NCI-H187 treated with DMSO at 0.1 percent for 48 hours (cell line): ENCODE measurements around the gene SRGAP2B.
"Not testable (repeated sequence)": the region's sequence is repeated elsewhere in the genome, so short reads cannot be mapped to it uniquely, and the experiment has no call there.

Experiments
- DNase-seq: peaks from one replicate; lab custom pipeline; 2025; lab: John Stamatoyannopoulos, UW

SRGAP2B gene

DNA sequence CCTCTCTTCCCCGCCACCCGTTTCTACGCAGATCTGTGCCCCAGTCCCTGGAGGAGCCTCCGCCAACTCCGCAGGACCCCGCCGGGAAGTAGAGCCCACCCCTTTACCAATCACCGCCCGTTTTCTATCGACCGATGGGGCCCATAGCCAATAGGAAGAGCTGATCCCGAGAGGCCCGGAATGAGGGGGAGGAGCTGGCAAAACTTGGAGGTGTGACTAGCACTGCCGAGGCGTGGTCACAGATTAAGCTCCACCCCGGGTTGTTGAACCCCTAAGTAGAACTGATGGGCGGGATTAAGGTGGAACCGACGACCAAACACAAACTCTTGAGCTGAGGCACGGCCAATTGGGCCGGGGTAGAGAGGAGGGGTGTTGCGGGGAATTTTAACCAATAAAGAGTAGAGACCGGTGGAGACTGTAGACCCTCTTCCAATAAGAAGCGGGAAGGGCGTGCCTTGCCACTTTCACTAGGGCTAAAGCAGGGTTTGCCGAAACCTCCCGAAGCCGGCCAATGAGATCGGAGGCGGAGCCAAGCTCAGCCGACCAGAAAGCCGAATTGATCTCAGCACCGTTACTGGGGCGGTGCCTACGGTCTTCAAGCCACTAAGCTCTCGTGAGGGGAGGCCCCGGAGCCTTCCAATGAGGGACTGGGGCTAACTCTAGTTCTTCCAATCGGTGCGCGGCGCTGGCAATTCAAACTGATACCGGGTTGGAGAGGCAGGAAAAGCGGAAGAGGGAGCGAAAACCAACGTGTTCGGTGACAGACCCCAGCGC lies at the start of gene SRGAP2B, which contains the start of gene FAM72D:
TSS of gene SRGAP2B (minus strand) at position 45 of the 774 bp plus-strand sequence. CDS start 2,427 bp downstream, outside the sequence.
TSS of gene FAM72D (plus strand) at position 691 of the 774 bp plus-strand sequence. CDS start 874 bp downstream, outside the sequence.
- not testable (repeated sequence) for DNase-seq

DNA sequence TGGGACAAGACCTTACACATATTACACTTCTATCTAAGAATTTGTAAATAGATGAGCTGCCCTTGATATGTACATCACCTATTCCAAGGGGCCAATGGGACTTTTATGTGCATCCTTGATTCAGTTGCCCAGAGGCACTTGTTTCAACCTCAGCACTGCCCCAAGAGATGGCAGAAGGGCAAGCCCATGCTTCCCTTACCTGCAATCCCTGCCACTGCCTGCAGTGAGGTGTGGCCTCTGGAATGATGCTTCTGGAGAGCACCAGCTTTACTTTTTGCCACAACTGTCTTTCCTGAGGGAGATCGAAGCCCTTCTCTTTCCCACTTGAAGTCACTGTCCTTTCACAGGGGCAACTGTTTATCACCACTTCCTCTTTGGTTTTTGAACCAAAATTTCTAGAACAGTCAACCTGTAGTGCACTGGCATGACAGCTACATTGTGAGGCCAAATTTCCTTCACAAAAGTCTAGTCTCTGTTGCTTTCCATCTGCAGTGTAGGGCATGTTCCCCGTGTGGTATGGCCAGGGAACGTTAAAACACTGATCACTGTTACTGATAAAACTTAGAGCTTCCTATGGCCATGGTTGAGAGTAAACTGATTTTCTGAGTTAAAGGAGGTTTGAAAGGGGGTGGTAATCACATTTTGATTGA lies 49.3 kb upstream of the SRGAP2B start:
- not testable (repeated sequence) for DNase-seq

DNA sequence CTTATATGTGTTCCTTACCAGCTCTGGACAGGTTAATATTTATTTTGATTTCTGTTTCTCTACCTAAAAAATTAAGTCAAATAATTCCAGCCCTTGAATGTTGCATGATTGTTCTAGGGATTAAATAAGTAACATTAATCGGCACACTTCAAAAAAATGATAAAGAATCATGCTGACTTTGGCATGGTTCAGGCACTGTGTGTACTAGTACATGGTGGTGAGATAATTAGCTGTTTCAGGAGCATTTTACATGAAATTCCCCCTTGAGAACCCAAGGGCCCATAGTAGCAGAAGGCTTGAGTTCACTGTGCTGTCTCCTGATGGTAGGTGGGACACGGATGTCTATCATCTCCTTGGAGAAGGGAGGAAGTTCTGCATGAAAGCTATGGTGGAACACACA lies 45.4 kb upstream of the SRGAP2B start:
- not testable (repeated sequence) for DNase-seq

DNA sequence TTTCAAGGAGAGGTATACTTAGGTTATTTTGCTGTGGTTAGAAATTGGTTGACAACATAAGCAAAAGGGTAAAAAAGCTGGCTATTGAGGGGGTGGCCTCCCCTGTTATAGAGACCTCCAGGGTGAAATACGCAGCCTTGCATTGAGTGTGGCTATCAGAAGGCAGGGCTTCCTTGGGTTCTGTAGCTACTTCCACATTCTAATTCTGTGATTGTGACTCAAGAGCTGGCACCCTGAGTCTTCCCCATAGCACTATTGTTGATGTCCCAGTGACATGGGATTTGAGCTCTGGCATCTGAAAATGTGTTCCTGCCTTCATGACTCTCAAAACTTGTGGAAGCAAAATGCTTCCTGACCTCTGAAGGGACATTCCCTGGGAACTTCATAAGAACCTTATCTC lies 39.3 kb upstream of the SRGAP2B start:
- DNase-seq: not testable (repeated sequence)

DNA sequence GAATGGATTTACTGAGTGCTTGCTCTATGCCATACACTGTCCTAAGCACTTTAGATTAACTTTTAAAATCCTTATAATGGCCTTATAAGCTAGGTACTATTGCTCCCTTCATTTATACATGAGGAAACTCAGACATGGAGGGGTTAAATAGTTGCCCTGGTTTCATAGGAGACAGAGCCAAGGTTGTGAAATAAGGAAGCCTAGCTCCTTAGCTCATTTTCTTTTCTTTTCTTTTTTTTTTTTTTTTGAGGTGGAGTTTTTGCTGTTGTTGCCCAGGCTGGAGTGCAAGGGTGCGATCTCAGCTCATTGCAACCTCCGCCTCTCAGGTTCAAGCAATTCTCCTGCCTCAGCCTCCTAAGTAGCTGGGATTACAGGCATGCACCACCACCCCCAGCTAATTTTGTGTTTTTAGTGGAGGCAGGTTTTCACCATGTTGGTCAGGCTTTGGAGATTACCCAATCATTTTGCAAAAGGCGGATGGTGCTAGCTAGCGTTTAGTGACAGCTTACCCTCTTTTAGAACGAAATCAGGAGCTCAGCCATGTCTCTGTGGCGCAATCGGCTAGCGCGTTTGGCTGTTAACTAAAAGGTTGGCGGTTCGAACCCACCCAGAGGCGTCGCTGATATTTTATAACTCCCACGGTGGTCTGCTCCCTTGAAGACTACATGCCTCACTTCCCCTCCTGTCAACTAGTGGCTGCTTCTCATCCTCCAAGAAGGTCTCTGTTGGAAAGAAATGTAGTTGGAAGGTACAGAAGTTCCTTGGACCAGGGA lies 33.8 kb upstream of the SRGAP2B start:
- DNase-seq: not testable (repeated sequence)

DNA sequence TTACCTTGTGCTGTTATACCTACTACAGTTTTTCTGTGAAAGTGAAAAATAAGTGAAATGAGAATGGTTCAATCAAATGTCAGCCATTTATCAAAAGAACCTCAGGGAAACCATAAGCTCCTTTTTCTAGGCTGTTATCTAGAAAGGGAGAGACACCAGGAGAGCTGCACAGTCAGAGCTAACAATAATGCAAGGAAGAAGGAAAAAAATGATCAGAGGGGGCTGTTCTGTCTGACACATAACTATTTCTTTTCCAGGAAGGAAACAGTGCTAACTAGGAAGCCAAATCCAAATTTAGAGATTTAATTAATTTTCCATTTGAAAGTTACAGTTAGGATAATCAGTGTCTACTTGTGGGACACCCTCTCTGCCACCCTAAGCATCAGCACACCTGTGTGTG lies 32.0 kb upstream of the SRGAP2B start:
- DNase-seq: not testable (repeated sequence)

DNA sequence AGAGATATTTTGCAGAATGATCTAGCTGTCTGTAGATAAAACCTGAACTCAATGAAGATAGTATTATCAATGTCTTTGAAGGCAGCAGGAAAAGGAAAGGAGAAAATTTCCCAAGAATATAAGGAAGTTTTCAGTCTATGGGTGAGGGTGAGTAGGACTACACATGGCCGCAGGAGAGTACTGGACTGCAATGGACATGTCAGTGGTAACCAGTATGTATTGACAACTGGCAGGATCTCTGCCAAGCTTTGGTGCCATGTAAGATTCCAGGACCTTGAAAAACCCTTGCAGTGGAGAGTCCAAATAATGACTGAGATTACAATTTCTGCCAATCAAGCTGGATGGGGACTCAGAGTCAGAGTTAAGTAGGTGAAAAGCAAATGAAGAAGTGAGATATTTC lies 30.0 kb upstream of the SRGAP2B start:
- DNase-seq: not testable (repeated sequence)

DNA sequence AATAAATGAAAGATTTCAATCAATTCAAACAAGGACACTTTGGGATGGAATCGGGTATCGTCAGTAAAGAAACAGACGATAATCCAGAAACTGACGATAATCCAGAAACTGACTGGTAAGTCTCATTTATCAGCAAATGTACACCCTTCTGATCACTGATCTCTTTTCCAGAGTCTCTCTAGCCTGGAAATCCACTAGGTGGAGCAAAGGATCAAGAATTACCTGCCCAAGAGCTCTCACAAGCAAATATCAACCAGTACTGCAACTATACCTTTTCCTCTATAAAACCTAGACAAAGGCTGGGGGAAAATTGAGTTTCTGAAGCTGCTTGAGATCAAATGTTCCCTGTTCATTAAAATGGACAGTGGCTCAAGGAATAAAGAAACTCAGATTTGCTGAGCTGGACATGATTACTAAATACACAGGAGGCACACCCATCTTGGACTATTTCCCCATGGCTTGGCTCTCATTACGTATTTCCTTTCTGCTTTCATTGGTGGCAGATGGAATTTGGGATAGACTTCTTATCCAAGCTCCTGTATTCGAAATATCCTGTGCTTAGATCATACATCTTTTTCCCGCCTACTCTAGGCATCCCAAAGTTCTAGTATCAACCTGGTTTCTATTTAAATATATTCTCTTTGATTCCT lies 29.0 kb upstream of the SRGAP2B start:
- not testable (repeated sequence) for DNase-seq

DNA sequence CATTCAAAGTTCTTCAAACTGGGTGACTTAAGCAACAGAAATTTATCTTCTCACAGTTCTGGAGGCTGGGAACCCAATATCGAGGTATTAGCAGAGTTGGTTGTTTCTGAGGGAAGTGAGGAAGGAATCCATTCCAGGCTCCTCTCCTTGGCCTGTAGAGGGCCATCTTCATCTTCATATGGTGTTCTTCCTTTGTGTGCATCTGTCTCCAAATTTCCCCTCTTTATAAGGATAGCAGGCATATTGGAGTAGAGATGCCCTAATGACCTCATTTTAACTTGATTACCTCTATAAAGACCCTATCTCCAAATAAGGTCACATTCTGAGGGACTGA lies 27.9 kb upstream of the SRGAP2B start:
- DNase-seq: not testable (repeated sequence)

DNA sequence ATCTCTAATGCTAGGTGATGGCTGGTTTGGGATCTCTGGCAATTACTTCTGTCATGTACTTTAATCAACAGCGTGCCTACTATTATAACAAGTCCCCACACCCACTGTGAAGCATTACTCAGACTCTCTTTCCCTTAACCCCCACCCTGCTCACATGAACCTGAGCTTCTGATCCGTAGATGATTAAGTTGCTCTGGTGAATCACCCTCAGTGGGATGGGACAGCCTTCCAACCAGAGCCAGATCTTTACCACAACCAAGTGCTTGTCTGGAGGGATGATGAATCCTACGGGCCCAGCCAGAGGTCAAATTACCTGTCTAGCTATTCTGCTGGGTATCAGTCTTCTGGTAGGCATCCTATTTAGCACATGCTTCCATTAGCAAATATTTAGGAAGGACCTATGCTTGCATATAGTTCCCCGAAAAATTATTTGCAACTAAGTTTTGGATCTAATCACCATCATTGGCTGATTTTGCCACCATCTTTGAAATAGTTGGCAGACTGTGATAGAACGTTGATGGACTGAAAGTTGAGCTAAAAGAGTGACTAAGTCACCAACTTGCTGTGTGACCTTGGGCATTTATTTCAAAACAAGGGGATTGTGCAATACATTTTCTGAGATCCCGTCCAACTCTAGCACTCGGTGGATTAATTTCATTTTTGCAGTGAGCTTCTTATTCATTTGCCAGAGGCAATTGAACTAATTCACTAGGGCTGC lies 27.4 kb upstream of the SRGAP2B start:
- DNase-seq: not testable (repeated sequence)

DNA sequence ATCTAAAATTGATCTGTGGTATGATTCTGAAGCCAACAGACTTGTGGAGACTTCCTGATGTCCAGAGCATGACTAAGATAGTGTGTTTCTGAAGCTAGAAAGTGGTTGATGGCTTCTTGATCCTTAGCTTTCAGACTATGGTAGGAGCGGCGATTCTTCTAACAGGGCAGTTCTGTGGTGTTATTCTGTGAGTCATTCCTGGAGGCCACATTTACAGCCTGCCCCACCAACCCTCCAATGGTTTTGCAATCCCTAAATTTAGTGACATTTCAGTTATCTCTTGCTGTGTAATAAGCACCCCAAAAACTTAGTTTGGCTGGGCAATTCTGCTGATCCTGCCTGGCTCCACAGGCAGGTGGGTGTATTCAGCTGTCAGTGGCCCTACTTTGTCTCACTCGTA lies 24.7 kb upstream of the SRGAP2B start:
- not testable (repeated sequence) for DNase-seq

DNA sequence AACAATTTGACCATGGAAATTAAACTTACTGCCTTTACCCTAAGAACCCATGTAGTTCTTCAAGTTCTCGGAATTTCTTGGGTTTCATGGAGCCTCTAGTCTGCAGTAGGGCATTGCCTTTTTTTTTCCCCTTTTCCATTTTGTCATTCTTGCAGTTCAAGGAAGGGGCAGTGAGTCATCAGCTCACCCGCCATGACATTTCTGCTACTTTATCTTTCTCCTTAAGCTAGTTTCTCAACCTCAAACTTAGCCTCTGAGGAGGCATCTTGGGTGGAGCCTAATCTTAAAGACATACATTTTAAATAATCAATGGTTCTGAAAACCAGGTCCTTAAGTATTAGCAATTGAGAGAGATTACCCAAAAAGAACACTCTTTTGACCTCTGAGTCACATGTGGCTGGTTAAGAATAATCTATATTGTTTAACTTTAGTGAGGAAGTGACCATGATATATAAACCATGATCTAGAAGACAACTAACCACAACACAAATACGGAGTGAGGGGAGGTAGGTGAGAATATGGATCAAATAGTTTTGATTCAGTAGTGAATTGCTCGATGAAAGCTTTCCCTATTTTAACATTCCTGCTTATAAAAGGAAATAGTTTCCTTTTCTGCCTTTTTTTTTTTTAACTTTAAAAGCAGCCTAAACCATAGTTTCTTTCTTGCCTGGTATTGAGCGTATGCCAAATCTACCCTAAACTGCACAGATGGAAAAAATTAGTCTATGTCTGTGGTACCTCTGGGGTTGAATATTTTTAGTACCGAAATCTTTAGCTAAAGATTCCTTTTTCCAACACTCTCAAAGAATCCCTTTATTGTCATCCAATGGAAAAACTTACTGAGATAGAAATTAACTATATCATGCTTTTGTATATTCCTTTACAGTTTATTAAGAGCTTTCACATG lies 20.7 kb upstream of the SRGAP2B start:
- DNase-seq: not testable (repeated sequence)

DNA sequence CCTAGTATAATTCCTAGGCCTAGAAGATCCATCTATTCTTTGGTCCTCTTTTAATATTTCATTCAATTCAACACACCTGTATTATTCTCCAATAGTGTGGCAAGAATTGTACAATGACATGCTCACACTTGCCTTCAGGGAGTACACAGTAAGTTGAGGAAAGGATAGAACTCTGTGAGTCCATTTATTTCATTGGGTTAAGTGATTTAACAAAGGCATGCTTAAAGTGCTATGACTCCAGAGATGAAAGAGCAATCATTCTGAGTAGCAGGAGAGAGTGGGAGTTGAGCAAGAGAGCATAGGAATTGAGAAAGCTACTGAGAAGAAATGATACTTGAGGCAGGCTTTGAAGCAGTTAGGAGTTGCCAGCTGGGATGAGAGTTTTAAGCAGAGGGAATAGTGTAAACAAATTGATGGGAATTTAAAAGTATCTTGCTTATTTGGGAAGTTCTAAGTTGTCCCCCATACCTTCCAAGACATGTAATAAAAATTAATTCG lies 19.5 kb upstream of the SRGAP2B start:
- DNase-seq: not testable (repeated sequence)

DNA sequence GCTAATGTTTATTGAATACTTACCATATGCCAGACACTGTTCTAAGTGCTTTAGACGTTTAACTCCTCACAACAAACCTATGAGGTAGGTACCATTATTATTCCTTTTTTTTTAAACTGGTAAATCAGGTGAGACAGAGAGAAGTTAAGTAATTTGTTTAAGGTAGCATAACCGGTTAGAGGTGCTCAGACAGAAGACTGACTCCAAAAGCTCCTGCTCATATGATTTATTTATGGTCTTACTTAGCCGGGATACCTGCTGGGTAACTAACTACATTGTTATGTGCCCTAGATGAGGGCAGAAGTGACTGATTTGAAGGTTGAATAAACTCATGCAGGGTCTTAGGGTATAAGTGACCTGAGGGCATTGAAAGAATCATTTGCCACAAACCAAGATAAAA lies 17.6 kb upstream of the SRGAP2B start:
- DNase-seq: not testable (repeated sequence)

DNA sequence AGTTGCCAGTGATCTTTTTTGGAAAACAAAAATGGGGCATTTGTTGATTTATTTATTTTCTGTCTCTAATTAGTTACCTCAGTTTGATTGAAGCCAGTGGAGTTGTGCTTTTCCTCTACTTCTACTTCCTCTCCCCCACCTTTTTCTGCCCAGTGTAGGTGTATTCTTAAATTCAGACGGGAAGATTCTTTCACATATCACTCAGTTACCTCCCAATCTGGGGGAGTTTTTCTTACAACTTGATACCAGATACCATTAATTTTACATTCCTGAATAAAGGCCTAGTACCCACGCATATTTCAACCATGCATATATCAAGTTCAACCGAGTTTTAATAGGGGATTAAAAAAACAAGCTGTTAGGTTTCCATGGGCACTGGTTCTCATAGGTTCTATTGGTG lies 16.5 kb upstream of the SRGAP2B start:
- not testable (repeated sequence) for DNase-seq

DNA sequence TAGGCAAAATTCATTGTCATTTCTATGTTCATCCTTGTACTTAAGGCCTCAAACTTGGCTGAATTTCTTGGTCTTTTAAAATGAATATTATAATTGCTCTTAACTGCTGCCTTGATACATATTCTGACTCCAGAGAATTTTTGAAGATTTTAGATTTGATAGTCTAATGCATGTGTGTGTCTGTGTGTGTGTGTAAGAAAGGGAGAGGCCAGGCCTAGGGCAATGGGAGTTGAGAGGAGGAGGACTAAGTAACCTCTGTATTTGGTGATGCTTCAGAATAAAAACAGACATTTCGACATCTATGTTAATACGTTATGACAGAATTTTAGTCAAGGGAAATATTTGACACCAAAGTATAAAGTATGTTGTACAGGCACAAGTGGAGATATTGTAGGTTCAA lies 8.2 kb upstream of the SRGAP2B start:
- not testable (repeated sequence) for DNase-seq

DNA sequence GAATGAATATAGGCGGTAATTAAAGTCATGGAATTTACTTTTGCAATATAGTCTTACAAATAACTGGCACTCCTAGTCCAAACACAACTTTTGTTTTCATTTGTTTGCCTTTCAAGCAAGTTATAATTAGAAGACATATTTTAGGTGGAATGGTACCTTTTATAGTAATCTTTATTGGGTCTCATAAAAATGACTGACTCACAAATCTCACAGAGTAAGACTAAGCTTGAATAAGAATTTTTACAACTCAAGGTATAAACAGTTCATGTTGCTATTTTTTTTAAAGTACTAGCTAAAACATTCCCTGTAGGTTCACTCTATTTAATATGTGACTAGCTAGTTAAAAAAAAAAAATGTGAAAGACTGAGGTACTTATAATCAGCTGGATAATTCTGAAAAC lies 6.6 kb upstream of the SRGAP2B start:
- not testable (repeated sequence) for DNase-seq

DNA sequence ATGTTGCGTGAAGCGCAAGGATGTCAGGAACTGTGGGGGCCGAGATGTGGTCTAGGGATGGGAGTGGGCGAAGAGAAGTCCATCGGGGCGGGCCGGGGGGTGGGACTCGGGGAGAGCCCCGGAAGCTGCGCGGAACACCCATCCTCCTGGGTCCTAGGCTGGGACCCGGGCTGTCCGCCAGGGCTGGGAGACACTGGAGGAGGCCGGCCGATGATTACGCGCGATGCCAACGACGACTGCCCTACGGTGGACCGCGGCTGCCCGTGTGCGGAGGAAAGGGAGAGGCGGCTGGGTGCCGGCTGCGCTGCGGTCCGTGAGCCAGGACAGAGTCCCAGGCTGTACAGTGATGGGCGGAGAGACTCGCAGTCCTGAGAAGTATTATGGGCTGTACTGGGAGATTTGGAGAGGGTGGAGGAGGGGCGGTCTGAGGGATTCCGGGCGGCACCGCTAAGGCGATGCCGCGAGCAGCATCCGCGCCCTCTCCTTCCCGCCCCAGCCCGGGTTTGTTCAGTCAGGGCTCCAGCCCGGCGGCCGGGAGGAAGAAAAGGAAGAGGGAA lies 395 bp downstream of the SRGAP2B start:
- not testable (repeated sequence) for DNase-seq

DNA sequence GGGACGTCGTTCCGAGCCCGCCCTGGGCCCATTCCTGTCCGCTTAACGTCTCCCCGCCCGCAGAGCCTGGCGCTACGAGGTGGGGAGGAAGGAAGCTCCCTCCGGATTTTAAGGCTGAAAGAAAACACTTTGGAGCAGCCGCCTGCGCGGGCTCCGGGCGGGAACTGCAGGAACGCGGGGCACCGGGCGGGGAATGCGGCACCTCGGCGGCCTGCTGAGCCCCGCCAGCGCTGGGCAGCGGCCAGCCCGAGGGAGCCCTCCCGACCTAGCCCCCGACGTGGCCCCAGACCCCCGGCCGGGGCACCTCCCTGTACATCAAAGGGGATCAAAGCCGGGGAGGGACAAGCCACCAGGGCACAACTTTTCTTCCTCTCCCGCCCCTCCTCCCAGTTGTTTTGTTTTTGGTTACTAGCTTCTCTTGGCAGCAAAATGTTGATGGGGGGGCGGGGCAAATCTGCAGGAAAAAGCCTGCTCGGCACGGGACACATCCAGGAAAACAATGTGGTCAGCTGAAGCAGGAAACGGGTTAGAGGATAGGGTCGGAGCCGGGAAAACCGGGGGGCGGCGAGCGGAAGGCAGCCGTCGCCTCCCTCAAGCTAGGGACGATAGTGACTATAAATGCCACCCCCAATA lies 1.5 kb downstream of the SRGAP2B start:
- DNase-seq: not testable (repeated sequence)
